ENCODE results near the gene EPN3. TPM values are rescaled to one million over a fixed set of nuclear protein-coding genes. Genes with fewer than 3 reads are reported as not detected.

The EPN3 gene
- total RNA-seq, 1 experiment from 2014 or later, result 17.8 TPM

GRCh38 chr17:50519141-50519834, 13.2 kb upstream of the EPN3 start:
- H3K9ac ChIP-seq (ENCODE audit: low read length), result no peak overlapping the region
- BruUV-seq (replicated peaks), result no TSS peak
- no peaks in the 10 kb centered on the region for H3K36me3 ChIP-seq (ENCODE audit: control insufficient read depth in 1 of 2, insufficient read depth in 2 of 2, low read length in 2 of 2)
- H3K9me3 ChIP-seq (ENCODE audit: control insufficient read depth in 1 of 2, insufficient read depth in 1 of 2, low read depth in 1 of 2, low read length in 2 of 2), result no peaks in the 10 kb centered on the region
- DNase-seq (ENCODE audit: low read depth, low spot score), result no peak
- no peak overlapping the region for H3K4me2 ChIP-seq (ENCODE audit: low read length)
- ChIA-PET CTCF (no interaction called here), RAD21 (ENCODE audit: low non-redundant PET in 1 of 2, low total read pairs in 2 of 2, uncharacterized antibody in 2 of 2, unreplicated experiment in 2 of 2) (no interaction called here), POLR2A (no interaction called here)
- no peak overlapping the region for H3K4me3 ChIP-seq (replicated peaks in 1 of 2; ENCODE audit: low read depth in 1 of 2, low read length in 2 of 2)
- H3K27ac ChIP-seq (ENCODE audit: low read depth, low read length), result no peak overlapping the region
- H3K9me2 ChIP-seq (ENCODE audit: insufficient read depth), result no peaks in the 10 kb centered on the region
- ATAC-seq, result no peak
- no peaks in the 10 kb centered on the region for H3K79me2 ChIP-seq (ENCODE audit: insufficient read depth, low read length)
- peaks cover 0 to 6% of the 10 kb centered on the region in 2 experiments; a peak in 1 of 4 replicates for H3K4me1 ChIP-seq (ENCODE audit: control insufficient read depth in 1 of 2, insufficient read depth in 2 of 2, low read length in 2 of 2)
- no peaks in the 10 kb centered on the region for H4K20me1 ChIP-seq (ENCODE audit: insufficient read depth)
- no peak overlapping the region for H2AFZ ChIP-seq (ENCODE audit: low read depth, low read length, poor library complexity, severe bottlenecking)
- intact Hi-C loops (cut with micrococcal nuclease), result no loop called here
- no peaks in the 10 kb centered on the region for H3K27me3 ChIP-seq (ENCODE audit: insufficient read depth, low read length)
- TF ChIP-seq ELF1 (IDR thresholded peaks at IDR 0.05; ENCODE audit: borderline replicate concordance, low read depth) (no peak), EGR1 (IDR thresholded peaks at IDR 0.05; ENCODE audit: low read depth) (no peak), EZH2phosphoT487 (IDR thresholded peaks at IDR 0.05; ENCODE audit: borderline replicate concordance) (no peak), ZFX (IDR thresholded peaks at IDR 0.05) (no peak), RAD21 (IDR thresholded peaks at IDR 0.05; ENCODE audit: low read depth) (no peak), REST (IDR thresholded peaks at IDR 0.05; ENCODE audit: low read depth) (no peak), EZH2 (IDR thresholded peaks at IDR 0.05) (no peak), POLR2A (IDR thresholded peaks at IDR 0.05; ENCODE audit: borderline replicate concordance, extremely low read depth, insufficient read depth, insufficient read length) (no peak), TCF7L2 (IDR thresholded peaks at IDR 0.05; ENCODE audit: borderline replicate concordance, extremely low read depth, insufficient read depth, insufficient read length) (no peak), JUND (IDR thresholded peaks at IDR 0.05) (no peak), MAX (IDR thresholded peaks at IDR 0.05) (no peak), SRF (IDR thresholded peaks at IDR 0.05; ENCODE audit: low read depth) (no peak), ATF3 (IDR thresholded peaks at IDR 0.05) (no peak), SIN3A (IDR thresholded peaks at IDR 0.05; ENCODE audit: low read depth) (no peak)
